HepG2 (cell line): ENCODE data around the gene MRNIP. TPM values are rescaled to one million over a fixed set of nuclear protein-coding genes. Genes with fewer than 3 reads are reported as not detected.

Experiments
- AGO1 ChIP-seq: fragments of 200-400 bp; formaldehyde crosslinking; IDR thresholded peaks from 2 replicates; pipeline ENCODE4 v1.6.1; 2017; ENCODE audit warnings: mild to moderate bottlenecking, low read depth, low read length, moderate library complexity; ENCODE audit not compliant: poor library complexity, severe bottlenecking
- ATF7 ChIP-seq, 2 experiments: fragments of 450-650 bp in 1 of 2; sonication (generic) in 1 of 2; formaldehyde crosslinking in 1 of 2; IDR thresholded peaks; 2 replicates each; pipeline versions ENCODE4 v1.4.0 to v1.6.1; 2016 to 2020; ENCODE audit warnings: antibody characterized with exemption in 1 of 2, mild to moderate bottlenecking in 1 of 2, missing genetic modification reagents in 1 of 2
- CREM ChIP-seq, 2 experiments: sonication (generic) in 1 of 2; formaldehyde crosslinking in 1 of 2; IDR thresholded peaks; 2 replicates each; pipeline versions ENCODE4 v1.4.0 to v1.6.1; 2016 to 2020; ENCODE audit warnings: antibody characterized with exemption in 1 of 2, mild to moderate bottlenecking in 1 of 2, missing genetic modification reagents in 1 of 2
- HDAC1 ChIP-seq: sonication (generic); formaldehyde crosslinking; IDR thresholded peaks from 2 replicates; pipeline ENCODE4 v1.5.1; 2020; ENCODE audit warnings: mild to moderate bottlenecking, missing genetic modification reagents
- HIC2 ChIP-seq: sonication (generic); formaldehyde crosslinking; IDR thresholded peaks from 2 replicates; pipeline ENCODE4 v1.9.0; 2022; ENCODE audit warnings: low read depth, missing genetic modification reagents
- HNRNPL ChIP-seq: fragments of 200-400 bp; formaldehyde crosslinking; IDR thresholded peaks from 2 replicates; pipeline ENCODE4 v1.6.1; 2017; ENCODE audit warnings: mild to moderate bottlenecking, low read depth, low read length
- KDM2A ChIP-seq: sonication (generic); formaldehyde crosslinking; IDR thresholded peaks from 2 replicates; pipeline ENCODE4 v1.4.0; 2020; ENCODE audit warnings: low read depth, missing genetic modification reagents, borderline replicate concordance
- PATZ1 ChIP-seq: sonication (generic); formaldehyde crosslinking; IDR thresholded peaks from 2 replicates; pipeline ENCODE4 v1.4.0; 2020; ENCODE audit warnings: missing genetic modification reagents
- POLR2AphosphoS2 ChIP-seq: IDR thresholded peaks from 2 replicates; pipeline ENCODE4 v1.6.1; 2011; ENCODE audit warnings: low read depth, low read length, improper control_type of control experiment
- POLR2G ChIP-seq: fragments of 200-400 bp; formaldehyde crosslinking; IDR thresholded peaks from 2 replicates; pipeline ENCODE4 v1.6.1; 2018; ENCODE audit warnings: mild to moderate bottlenecking, low read depth, low read length, moderate library complexity
- RBFOX2 ChIP-seq: fragments of 200-400 bp; formaldehyde crosslinking; IDR thresholded peaks from 2 replicates; pipeline ENCODE4 v1.6.1; 2017; ENCODE audit warnings: low read depth, mild to moderate bottlenecking, low read length
- RBM22 ChIP-seq: fragments of 200-400 bp; formaldehyde crosslinking; optimal IDR thresholded peaks from 2 replicates; pipeline ENCODE3; 2017; ENCODE audit warnings: mild to moderate bottlenecking, low read length, moderate library complexity
- SSRP1 ChIP-seq: IDR thresholded peaks from 2 replicates; pipeline ENCODE4 v1.6.1; 2016; ENCODE audit warnings: control low read depth
- ZBTB38 ChIP-seq: sonication (generic); formaldehyde crosslinking; IDR thresholded peaks from 2 replicates; pipeline ENCODE4 v1.5.1; 2020; ENCODE audit warnings: mild to moderate bottlenecking, missing genetic modification reagents
- ZHX1 ChIP-seq: sonication (generic); formaldehyde crosslinking; IDR thresholded peaks from 2 replicates; pipeline ENCODE4 v1.8.1; 2022; ENCODE audit warnings: low read depth, mild to moderate bottlenecking, missing genetic modification reagents
- ZNF230 ChIP-seq: sonication (generic); formaldehyde crosslinking; IDR thresholded peaks from 2 replicates; pipeline ENCODE4 v1.4.0; 2020; ENCODE audit warnings: mild to moderate bottlenecking, missing genetic modification reagents
- ZNF414 ChIP-seq: sonication (generic); formaldehyde crosslinking; IDR thresholded peaks from 2 replicates; pipeline ENCODE4 v1.5.0; 2020; ENCODE audit warnings: missing genetic modification reagents
- ZNF570 ChIP-seq: sonication (generic); formaldehyde crosslinking; IDR thresholded peaks from 2 replicates; pipeline ENCODE4 v1.4.0; 2020; ENCODE audit warnings: mild to moderate bottlenecking, missing genetic modification reagents, borderline replicate concordance
- ZNF713 ChIP-seq: sonication (generic); formaldehyde crosslinking; IDR thresholded peaks from 2 replicates; pipeline ENCODE4 v1.4.0; 2020; ENCODE audit warnings: mild to moderate bottlenecking, missing genetic modification reagents
- polyA plus RNA-seq, 8 experiments: library from polyadenylated mRNA; depleted of rRNA in 3 of 8; stranded (reverse) in 7 of 8; unstranded in 1 of 8; fragments of >200 nt; fragmentation: Illumina TruSeq in 4 of 8; extraction: Trizol in 4 of 8; gene quantifications; 2 replicates each; pipeline versions ENCODE4 v1.2.1 to v1.2.3, GENCODE V29; 2011 to 2016; ENCODE audit warnings: low read depth in 4 of 8, missing spikeins in 1 of 8, mixed read lengths in 1 of 8; ENCODE audit not compliant: insufficient read depth in 1 of 8
- total RNA-seq, 5 experiments: library from RNA; depleted of rRNA; stranded (reverse); fragments of >200 nt; fragmentation: Illumina TruSeq; extraction: Trizol; gene quantifications; 2 replicates each; pipeline ENCODE4 v1.2.3, GENCODE V29; 2016; ENCODE audit warnings: low read depth in 1 of 5

Gene MRNIP
- total and polyA plus RNA-seq, 2 of the 13 experiments (the other 11 are each of a cell fraction or from before 2014, with no cell fraction given): 15.5 to 34.1 TPM

- TF ChIP-seq ZHX1 (CRISPR knock-in tag) (0 out of 2 replicates have a peak, but pooled peaks have one; percentile 44), HDAC1 (CRISPR knock-in tag) (0 out of 2 replicates have a peak, but pooled peaks have one; percentile 26), CREM (IDR thresholded peaks at IDR 0.05) (no peak), CREM (CRISPR knock-in tag; IDR thresholded peaks at IDR 0.05) (no peak), HNRNPL (peak; percentile 60; the same call in 1 of the 2 replicates), POLR2AphosphoS2 (peak; percentile 66; the same call in 1 of the 2 replicates), ZNF414 (CRISPR knock-in tag) (no peak), SSRP1 (peak; percentile 62; the same call in 1 of the 2 replicates), POLR2G (peak; percentile 75), ZNF570 (CRISPR knock-in tag) (no peak), RBM22 (peak; percentile 90), HIC2 (peak; percentile 62; the same call in 1 of the 2 replicates), AGO1 (peak; percentile 94), KDM2A (CRISPR knock-in tag) (peak; percentile 51; the same call in 1 of the 2 replicates), ZNF713 (CRISPR knock-in tag) (no peak), PATZ1 (CRISPR knock-in tag) (0 out of 2 replicates have a peak, but pooled peaks have one; percentile 14), ZNF230 (CRISPR knock-in tag) (no peak), ATF7 (IDR thresholded peaks at IDR 0.05) (no peak), ATF7 (CRISPR knock-in tag; IDR thresholded peaks at IDR 0.05) (no peak), ZBTB38 (CRISPR knock-in tag) (peak; percentile 27; the same call in 1 of the 2 replicates), RBFOX2 (peak; percentile 65)
Observed at GRCh38 chr5:179839328-179840256, 19.0 kb downstream of the MRNIP start (continued).
